ENCODE results near the gene NKX6-2. TPM values are rescaled to one million over a fixed set of nuclear protein-coding genes. Genes with fewer than 3 reads are reported as not detected.

NKX6-2 gene
- total RNA-seq, 1 donor from 2014 or later, result not detected

GRCh38 chr10:132808383-132809231, 22.7 kb upstream of the NKX6-2 start:
- H3K4me1 Mint-ChIP-seq (ENCODE audit: low read depth), result no peaks in the 10 kb centered on the region
- no peaks in the 10 kb centered on the region for H3K36me3 Mint-ChIP-seq (ENCODE audit: low read depth)
- no peak overlapping the region for H3K4me3 Mint-ChIP-seq (ENCODE audit: unreplicated experiment)
- peak; percentile 92 for DNase-seq (ENCODE audit: low spot score)
- TF ChIP-seq, protein P1, sequence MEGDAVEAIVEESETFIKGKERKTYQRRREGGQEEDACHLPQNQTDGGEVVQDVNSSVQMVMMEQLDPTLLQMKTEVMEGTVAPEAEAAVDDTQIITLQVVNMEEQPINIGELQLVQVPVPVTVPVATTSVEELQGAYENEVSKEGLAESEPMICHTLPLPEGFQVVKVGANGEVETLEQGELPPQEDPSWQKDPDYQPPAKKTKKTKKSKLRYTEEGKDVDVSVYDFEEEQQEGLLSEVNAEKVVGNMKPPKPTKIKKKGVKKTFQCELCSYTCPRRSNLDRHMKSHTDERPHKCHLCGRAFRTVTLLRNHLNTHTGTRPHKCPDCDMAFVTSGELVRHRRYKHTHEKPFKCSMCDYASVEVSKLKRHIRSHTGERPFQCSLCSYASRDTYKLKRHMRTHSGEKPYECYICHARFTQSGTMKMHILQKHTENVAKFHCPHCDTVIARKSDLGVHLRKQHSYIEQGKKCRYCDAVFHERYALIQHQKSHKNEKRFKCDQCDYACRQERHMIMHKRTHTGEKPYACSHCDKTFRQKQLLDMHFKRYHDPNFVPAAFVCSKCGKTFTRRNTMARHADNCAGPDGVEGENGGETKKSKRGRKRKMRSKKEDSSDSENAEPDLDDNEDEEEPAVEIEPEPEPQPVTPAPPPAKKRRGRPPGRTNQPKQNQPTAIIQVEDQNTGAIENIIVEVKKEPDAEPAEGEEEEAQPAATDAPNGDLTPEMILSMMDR (IDR thresholded peaks at IDR 0.05), result no peak
- H3K27me3 Mint-ChIP-seq (ENCODE audit: low read depth), result peaks cover 9% of the 10 kb centered on the region
- no peaks in the 10 kb centered on the region for H3K9me3 Mint-ChIP-seq (ENCODE audit: low read depth)
- no peak overlapping the region for H3K27ac Mint-ChIP-seq (ENCODE audit: unreplicated experiment)

DNA sequence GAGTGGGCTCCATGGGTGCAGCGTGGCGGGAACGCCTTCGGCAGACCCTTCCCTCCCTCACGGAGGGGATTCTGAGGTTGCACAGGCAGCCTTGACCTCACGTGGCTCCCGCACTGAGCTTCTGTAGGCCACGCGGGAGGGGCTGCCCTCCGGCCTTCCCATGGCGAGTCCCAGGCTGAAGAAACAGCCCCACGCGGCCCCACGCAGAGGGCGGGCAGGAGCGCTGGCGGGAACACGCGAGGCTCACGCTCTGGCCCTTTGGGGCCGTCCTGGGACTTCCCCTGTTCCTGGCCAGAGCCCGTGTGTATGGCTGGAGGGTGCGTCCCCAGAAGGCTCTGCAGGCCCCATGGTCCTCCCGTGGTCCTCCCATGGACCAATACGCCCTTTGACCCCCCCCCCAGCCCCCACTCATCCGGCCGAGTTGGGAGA, 21.7 kb upstream of the NKX6-2 start:
- DNase-seq (ENCODE audit: low spot score), result peak; percentile 76
- H3K4me3 Mint-ChIP-seq (ENCODE audit: unreplicated experiment), result no peak overlapping the region
- no peaks in the 10 kb centered on the region for H3K9me3 Mint-ChIP-seq (ENCODE audit: low read depth)
- H3K36me3 Mint-ChIP-seq (ENCODE audit: low read depth), result no peaks in the 10 kb centered on the region
- no peaks in the 10 kb centered on the region for H3K4me1 Mint-ChIP-seq (ENCODE audit: low read depth)
- peaks cover 9% of the 10 kb centered on the region for H3K27me3 Mint-ChIP-seq (ENCODE audit: low read depth)
- TF ChIP-seq, protein P1 (IDR thresholded peaks at IDR 0.05), result no peak
- H3K27ac Mint-ChIP-seq (ENCODE audit: unreplicated experiment), result no peak overlapping the region

DNA sequence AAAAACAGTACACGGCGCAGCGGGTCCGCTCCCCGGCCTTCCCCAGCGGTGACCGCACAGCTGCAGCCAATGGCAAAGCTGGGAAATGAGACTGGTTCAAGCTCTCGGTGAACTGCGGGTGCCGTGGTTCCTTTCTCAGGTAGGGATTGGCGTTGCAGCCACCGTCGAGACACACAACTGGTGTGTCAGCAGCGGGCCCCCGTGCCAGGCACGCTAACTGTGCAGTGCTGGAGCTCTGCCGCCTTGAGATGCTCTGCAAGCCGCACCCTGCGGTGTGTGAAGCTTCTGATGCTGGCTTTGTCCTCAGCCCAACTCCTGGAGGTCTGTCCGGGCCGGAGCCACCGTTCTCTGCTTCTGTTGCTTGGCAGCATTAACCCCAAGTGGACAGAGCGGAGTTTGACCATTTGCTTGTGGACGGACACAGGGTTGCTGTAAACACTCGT, 20.6 kb upstream of the NKX6-2 start:
- no peak overlapping the region for H3K4me3 Mint-ChIP-seq (ENCODE audit: unreplicated experiment)
- TF ChIP-seq, protein P1 (IDR thresholded peaks at IDR 0.05), result no peak
- no peaks in the 10 kb centered on the region for H3K9me3 Mint-ChIP-seq (ENCODE audit: low read depth)
- no peak overlapping the region for H3K27ac Mint-ChIP-seq (ENCODE audit: unreplicated experiment)
- peak; percentile 82 for DNase-seq (ENCODE audit: low spot score)
- H3K4me1 Mint-ChIP-seq (ENCODE audit: low read depth), result no peaks in the 10 kb centered on the region
- H3K36me3 Mint-ChIP-seq (ENCODE audit: low read depth), result no peaks in the 10 kb centered on the region
- H3K27me3 Mint-ChIP-seq (ENCODE audit: low read depth), result peaks cover 9% of the 10 kb centered on the region

DNA sequence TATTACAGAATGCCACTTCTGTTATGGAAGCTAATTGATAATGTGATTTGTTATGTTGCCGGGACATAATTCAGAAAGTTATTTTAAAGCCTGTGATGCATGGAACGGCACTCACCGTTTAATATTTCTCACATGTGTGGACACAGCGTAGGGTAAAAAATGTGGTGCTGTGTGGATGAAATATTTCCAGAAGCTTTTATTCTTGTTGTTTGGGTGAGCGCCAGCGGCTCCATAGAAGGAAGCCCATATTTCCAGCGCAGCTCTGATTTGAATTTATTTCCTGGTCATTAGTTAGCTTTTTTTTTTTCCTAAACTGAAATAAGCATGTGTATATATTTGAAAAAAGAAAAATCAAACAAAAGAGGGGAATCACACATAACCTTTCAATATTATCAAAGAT, 20.2 kb upstream of the NKX6-2 start:
- TF ChIP-seq, protein P1 (IDR thresholded peaks at IDR 0.05), result no peak
- Mint-ChIP-seq H3K9me3 (ENCODE audit: low read depth) (no peaks in the 10 kb centered on the region), H3K4me1 (ENCODE audit: low read depth) (no peaks in the 10 kb centered on the region), H3K36me3 (ENCODE audit: low read depth) (no peaks in the 10 kb centered on the region), H3K4me3 (ENCODE audit: unreplicated experiment) (no peak overlapping the region), H3K27ac (ENCODE audit: unreplicated experiment) (no peak overlapping the region), H3K27me3 (ENCODE audit: low read depth) (peaks cover 9% of the 10 kb centered on the region)
- no peak for DNase-seq (ENCODE audit: low spot score)

DNA sequence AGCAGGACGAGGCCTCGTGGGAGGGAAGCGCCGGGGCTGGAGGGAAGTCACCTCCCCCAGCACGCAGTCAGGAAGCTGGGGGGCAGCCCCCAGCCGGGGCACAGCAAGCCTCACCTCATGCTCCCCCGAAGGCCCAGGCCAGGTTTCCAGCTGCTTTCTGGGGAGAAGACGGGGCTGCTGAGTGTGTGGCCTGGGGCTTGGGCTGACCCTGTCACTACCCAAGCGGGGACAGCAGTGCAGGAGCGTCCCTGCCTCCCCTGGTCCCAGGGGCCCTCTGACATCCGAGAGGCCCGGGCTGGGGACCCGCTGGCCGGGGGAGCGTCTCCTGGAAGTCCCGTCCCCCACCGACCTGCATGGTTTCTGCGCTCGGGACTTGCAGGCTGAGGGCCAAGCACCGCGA, 19.7 kb upstream of the NKX6-2 start:
- no peak overlapping the region for H3K27ac Mint-ChIP-seq (ENCODE audit: unreplicated experiment)
- H3K36me3 Mint-ChIP-seq (ENCODE audit: low read depth), result no peaks in the 10 kb centered on the region
- TF ChIP-seq, protein P1 (IDR thresholded peaks at IDR 0.05), result no peak
- no peaks in the 10 kb centered on the region for H3K9me3 Mint-ChIP-seq (ENCODE audit: low read depth)
- peaks cover 7% of the 10 kb centered on the region for H3K27me3 Mint-ChIP-seq (ENCODE audit: low read depth)
- no peak overlapping the region for H3K4me3 Mint-ChIP-seq (ENCODE audit: unreplicated experiment)
- no peaks in the 10 kb centered on the region for H3K4me1 Mint-ChIP-seq (ENCODE audit: low read depth)
- peak; percentile 71 for DNase-seq (ENCODE audit: low spot score)

Data from chondrocyte (in vitro differentiated cells).